ENCODE data around the gene SART3. TPM values are rescaled to one million over a fixed set of nuclear protein-coding genes. Genes with fewer than 3 reads are reported as not detected.

Gene SART3
- total RNA-seq, 4 donors from 2014 or later, result 31.6 to 48.0 (median 40.1) TPM

GRCh38 chr12:108581311-108582227 lies 20.6 kb upstream of the SART3 start:
- Histone ChIP-seq H3K27ac (replicated peaks in 1 of 4) (peak overlapping the region in 2 of 4 donors; percentile 31 to 51), H3K4me3 (no peak overlapping the region)

GRCh38 chr12:108580531-108580930 lies 19.6 kb upstream of the SART3 start:
- peaks cover 0 to 22% (median 10%) of the 10 kb centered on the region in 4 donors for H3K4me1 ChIP-seq
- no peak overlapping the region for H3K4me3 ChIP-seq
- H3K36me3 ChIP-seq, result no peaks in the 10 kb centered on the region
- WGBS, result 65% methylated on average over 3 of the region's 3 CpGs
- no peaks in the 10 kb centered on the region for H3K27me3 ChIP-seq
- peak overlapping the region in 2 of 4 donors; percentile 2 to 27 for H3K27ac ChIP-seq (replicated peaks in 1 of 4)
- no peaks in the 10 kb centered on the region for H3K9me3 ChIP-seq
- intact Hi-C loops (cut with DNase I), result no loop called here
- DNase-seq (ENCODE audit: extremely low spot score), result no peak
- TF ChIP-seq POLR2A (IDR thresholded peaks at IDR 0.05; ENCODE audit: low read depth), result no peak

More at GRCh38 chr12:108581311-108582227, 20.6 kb upstream of the SART3 start:
- Histone ChIP-seq H3K4me1 (peaks cover 0 to 22% (median 10%) of the 10 kb centered on the region in 4 donors), H3K36me3 (no peaks in the 10 kb centered on the region), H3K27me3 (no peaks in the 10 kb centered on the region), H3K9me3 (no peaks in the 10 kb centered on the region)
- no peak for DNase-seq (ENCODE audit: extremely low spot score)
- TF ChIP-seq CTCF (IDR thresholded peaks at IDR 0.05) (no peak), POLR2AphosphoS5 (IDR thresholded peaks at IDR 0.05) (no peak), EP300 (IDR thresholded peaks at IDR 0.05) (no peak), POLR2A (IDR thresholded peaks at IDR 0.05; ENCODE audit: low read depth) (no peak)
- 81% methylated on average over 13 of the region's 33 CpGs for WGBS
- intact Hi-C loops (cut with DNase I), result no loop called here

GRCh38 chr12:108578813-108579212 lies 17.8 kb upstream of the SART3 start:
- H3K27me3 ChIP-seq, result no peaks in the 10 kb centered on the region
- 96% methylated on average over 3 of the region's 3 CpGs for WGBS
- no peak for DNase-seq (ENCODE audit: extremely low spot score)
- H3K27ac ChIP-seq (replicated peaks in 1 of 4), result no peak overlapping the region
- intact Hi-C loops (cut with DNase I), result no loop called here
- peaks cover 0 to 22% (median 10%) of the 10 kb centered on the region in 4 donors for H3K4me1 ChIP-seq
- TF ChIP-seq EP300 (IDR thresholded peaks at IDR 0.05), result no peak
- no peak for TF ChIP-seq CTCF (IDR thresholded peaks at IDR 0.05)
- TF ChIP-seq POLR2AphosphoS5 (IDR thresholded peaks at IDR 0.05), result no peak
- TF ChIP-seq POLR2A (IDR thresholded peaks at IDR 0.05; ENCODE audit: low read depth), result no peak
- no peaks in the 10 kb centered on the region for H3K9me3 ChIP-seq
- H3K4me3 ChIP-seq, result no peak overlapping the region
- H3K36me3 ChIP-seq, result no peaks in the 10 kb centered on the region

- no peak for TF ChIP-seq POLR2AphosphoS5 (IDR thresholded peaks at IDR 0.05)
- no peak for TF ChIP-seq POLR2A (IDR thresholded peaks at IDR 0.05; ENCODE audit: low read depth)
- TF ChIP-seq EP300 (IDR thresholded peaks at IDR 0.05), result no peak
- TF ChIP-seq CTCF (IDR thresholded peaks at IDR 0.05), result no peak
- intact Hi-C loops (cut with DNase I), result no loop called here
- Histone ChIP-seq H3K27ac (replicated peaks in 1 of 4) (no peak overlapping the region), H3K9me3 (no peaks in the 10 kb centered on the region), H3K4me3 (no peak overlapping the region), H3K4me1 (peaks cover 0 to 22% (median 10%) of the 10 kb centered on the region in 4 donors), H3K36me3 (no peaks in the 10 kb centered on the region), H3K27me3 (no peaks in the 10 kb centered on the region)
- no peak for DNase-seq (ENCODE audit: extremely low spot score)
- WGBS, result 82% methylated on average over 2 of the region's 2 CpGs
Observed at GRCh38 chr12:108578264-108578663, 17.3 kb upstream of the SART3 start.

GRCh38 chr12:108577458-108577857 lies 16.5 kb upstream of the SART3 start:
- intact Hi-C loops (cut with DNase I), result no loop called here
- no peak for DNase-seq (ENCODE audit: extremely low spot score)
- Histone ChIP-seq H3K36me3 (no peaks in the 10 kb centered on the region), H3K27ac (replicated peaks in 1 of 4) (no peak overlapping the region), H3K9me3 (no peaks in the 10 kb centered on the region), H3K4me3 (no peak overlapping the region), H3K27me3 (no peaks in the 10 kb centered on the region), H3K4me1 (peaks cover 0 to 22% (median 10%) of the 10 kb centered on the region in 4 donors)
- TF ChIP-seq CTCF (IDR thresholded peaks at IDR 0.05) (no peak), POLR2AphosphoS5 (IDR thresholded peaks at IDR 0.05) (no peak), POLR2A (IDR thresholded peaks at IDR 0.05; ENCODE audit: low read depth) (no peak), EP300 (IDR thresholded peaks at IDR 0.05) (no peak)
